Dendritic cell treated with granulocyte-macrophage colony-stimulating factor and Interleukin-4, amounts not matched to agents 40 ng/mL and 50 ng/mL, for 4 days (primary cell): Measurements from ENCODE around the gene AP4M1.

Experiments
- H3K27ac Mint-ChIP-seq: one replicate; pipeline ENCODE4 v1.8.0; 2022; ENCODE audit warnings: mild to moderate bottlenecking, mixed read lengths
- H3K27me3 Mint-ChIP-seq: one replicate; pipeline ENCODE4 v1.8.0; 2022; ENCODE audit warnings: mild to moderate bottlenecking, mixed read lengths
- H3K36me3 Mint-ChIP-seq: one replicate; pipeline ENCODE4 v1.8.0; 2022; ENCODE audit warnings: low read depth, mixed read lengths
- H3K4me1 Mint-ChIP-seq: one replicate; pipeline ENCODE4 v1.8.0; 2022; ENCODE audit warnings: low read depth, mixed read lengths
- H3K4me3 Mint-ChIP-seq: one replicate; pipeline ENCODE4 v1.8.0; 2022; ENCODE audit warnings: mild to moderate bottlenecking, moderate library complexity, mixed read lengths
- H3K9me3 Mint-ChIP-seq: one replicate; pipeline ENCODE4 v1.8.0; 2022; ENCODE audit warnings: mixed read lengths
- intact Hi-C: fragments of 100-400 bp; cut with micrococcal nuclease; formaldehyde crosslinking; loops from one replicate; pipeline ENCODE4 v1.15.0; 2022

AP4M1 gene

DNA sequence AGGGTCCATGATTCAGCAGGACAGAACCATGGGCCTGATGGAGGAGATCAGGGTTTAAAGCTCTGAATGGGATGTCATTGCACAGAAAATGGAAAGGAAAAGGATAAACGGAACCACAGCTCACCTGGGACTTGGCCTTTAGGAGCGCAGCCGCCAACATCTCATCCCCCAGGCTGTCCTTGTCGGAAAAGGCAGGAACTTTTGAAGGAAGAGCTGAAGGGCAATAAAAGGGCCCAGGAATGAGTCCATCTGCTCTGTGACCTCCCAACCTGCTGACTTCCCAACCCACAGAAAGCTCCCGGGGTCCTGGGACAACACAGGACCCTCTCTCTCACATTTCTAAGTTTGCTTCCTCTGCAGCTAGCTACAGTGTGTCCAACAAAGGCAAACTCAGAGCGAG lies 26.0 kb upstream of the AP4M1 start:
- intact Hi-C loops = no loop called here
- Mint-ChIP-seq H3K27me3 (no peaks in the 10 kb centered on the region), H3K9me3 (peaks cover 33% of the 10 kb centered on the region), H3K4me1 (peaks cover 23% of the 10 kb centered on the region), H3K27ac (no peak overlapping the region), H3K4me3 (no peak overlapping the region), H3K36me3 (peaks cover 90% of the 10 kb centered on the region)

DNA sequence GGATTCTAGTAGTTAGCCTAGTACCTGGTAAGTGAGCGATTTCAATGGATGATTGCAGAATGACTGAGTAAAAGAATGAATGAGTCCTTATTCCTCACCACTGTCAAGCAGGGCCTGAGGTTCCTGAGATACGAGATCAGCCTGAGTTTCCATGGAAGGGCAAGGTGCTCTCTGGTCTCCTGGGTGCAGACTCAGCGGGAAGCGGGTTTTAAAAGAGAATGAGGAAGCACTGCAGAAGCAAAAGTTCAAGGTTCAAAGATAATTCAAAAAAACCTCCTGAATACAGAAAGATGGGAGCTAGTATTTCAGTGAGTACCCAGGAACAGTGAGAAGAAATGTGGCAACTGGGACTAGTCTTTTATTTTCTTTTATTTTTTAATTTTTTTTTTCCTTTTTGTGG lies 24.2 kb upstream of the AP4M1 start:
- intact Hi-C loops = no loop called here
- no peak overlapping the region for H3K27ac Mint-ChIP-seq
- peaks cover 31% of the 10 kb centered on the region for H3K4me1 Mint-ChIP-seq
- H3K9me3 Mint-ChIP-seq = peaks cover 15% of the 10 kb centered on the region
- no peaks in the 10 kb centered on the region for H3K27me3 Mint-ChIP-seq
- no peak overlapping the region for H3K4me3 Mint-ChIP-seq
- H3K36me3 Mint-ChIP-seq = peaks cover 81% of the 10 kb centered on the region

DNA sequence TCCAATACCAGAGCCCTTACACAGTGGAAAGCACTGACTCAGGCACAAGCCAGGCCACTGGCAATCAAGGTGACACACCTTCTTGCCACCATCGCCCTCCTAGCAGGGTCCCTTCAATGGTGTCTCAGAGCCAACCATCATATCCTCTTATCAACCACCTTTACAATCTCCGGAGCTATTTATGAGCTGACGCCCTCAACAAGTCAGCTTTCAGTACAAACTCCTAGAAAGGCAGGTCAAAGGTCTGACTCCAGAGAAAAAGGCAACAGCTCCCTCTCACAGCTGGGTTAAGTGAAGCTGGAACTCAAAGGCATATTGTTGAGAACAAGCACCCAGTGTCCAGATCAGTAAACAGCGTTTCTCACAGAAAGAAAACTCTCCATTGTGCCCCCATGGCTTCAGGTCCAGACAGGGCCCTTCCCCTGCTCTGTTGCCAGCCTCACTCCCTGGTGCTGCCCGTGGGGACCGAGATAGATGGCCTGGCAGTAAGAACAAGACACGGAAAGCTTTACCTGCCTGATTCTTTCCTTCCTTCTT lies 22.4 kb upstream of the AP4M1 start:
- Mint-ChIP-seq H3K36me3 (peaks cover 62% of the 10 kb centered on the region), H3K27ac (no peak overlapping the region), H3K4me1 (peaks cover 42% of the 10 kb centered on the region), H3K27me3 (peaks cover 6% of the 10 kb centered on the region), H3K9me3 (no peaks in the 10 kb centered on the region), H3K4me3 (no peak overlapping the region)
- intact Hi-C loops = no loop called here

DNA sequence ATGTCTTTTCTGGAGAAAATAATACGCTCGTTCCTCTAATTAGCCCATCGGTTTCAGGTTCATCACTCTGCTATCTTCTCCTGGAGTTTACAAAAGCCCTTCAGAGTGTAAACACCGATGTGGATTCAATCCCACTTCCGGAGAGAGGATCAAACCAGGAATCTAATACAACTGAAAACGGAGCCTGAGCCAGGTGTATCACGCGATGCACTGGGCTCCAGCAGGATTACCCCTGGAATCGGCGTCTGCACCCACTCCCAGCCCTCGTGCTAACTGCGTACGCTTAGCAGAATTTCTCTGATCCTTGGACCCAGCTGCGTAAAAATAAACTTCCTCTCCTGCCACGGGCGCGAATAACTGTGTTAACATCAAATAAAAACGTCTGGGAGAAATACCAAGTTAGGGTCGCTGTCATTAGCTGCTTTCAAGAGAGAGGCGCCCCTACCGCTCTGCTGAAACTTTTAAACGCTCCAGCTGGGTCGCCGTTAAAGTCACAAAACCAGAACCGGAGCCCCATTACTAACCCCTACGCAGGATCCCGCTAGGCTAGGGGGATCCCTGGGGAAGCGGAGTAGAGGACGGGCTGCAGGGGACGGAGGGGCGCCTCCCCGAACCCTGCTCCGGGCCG lies 20.4 kb upstream of the AP4M1 start:
- Mint-ChIP-seq H3K9me3 (no peaks in the 10 kb centered on the region), H3K27ac (peak overlapping the region; percentile 82), H3K36me3 (peaks cover 43% of the 10 kb centered on the region), H3K4me3 (peak overlapping the region; percentile 81), H3K4me1 (peaks cover 51% of the 10 kb centered on the region), H3K27me3 (peaks cover 6% of the 10 kb centered on the region)
- intact Hi-C loops = loop anchor here (2.0 to 10.0 kb wide), 4 partner anchors 20 to 526 kb away; partner anchors contain the start of genes AP4M1, FAM200A, MBLAC1 and MCM7

DNA sequence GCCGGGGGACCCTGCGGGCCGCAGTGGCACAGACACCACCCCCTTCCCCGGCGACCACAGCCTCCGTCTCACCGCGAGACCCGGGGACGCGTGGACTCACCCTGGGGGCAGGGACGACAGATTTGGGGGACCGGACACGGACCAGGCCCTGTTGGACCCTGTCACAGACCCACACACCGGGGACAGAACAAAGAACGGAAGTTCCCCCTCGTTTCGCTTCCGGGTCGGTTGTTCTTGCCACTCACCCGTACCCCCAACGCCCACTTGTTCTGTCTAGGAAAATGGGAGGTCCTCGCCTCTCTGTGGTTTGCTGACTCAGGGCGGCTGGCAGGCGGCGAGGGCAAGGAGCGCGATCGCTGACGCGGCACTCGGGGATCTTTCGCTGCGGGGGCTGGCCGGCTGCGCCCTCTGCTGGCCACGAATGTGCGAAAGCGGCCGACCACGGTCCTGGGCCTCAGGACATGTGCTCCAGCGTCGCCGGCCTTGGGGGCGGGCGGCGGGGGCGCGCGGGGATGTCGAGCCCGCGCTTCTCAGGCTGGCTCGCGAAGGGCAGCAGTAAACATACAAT lies 19.8 kb upstream of the AP4M1 start, which contains the start of gene ZNF3:
TSS of gene ZNF3 (minus strand) at position 189 of the 568 bp plus-strand sequence. CDS start 4,366 bp downstream, outside the sequence.
- Mint-ChIP-seq H3K27me3 (peaks cover 6% of the 10 kb centered on the region), H3K9me3 (no peaks in the 10 kb centered on the region), H3K27ac (peak within 1 kb of the TSS; percentile 82), H3K36me3 (peaks cover 37% of the 10 kb centered on the region), H3K4me1 (peaks cover 54% of the 10 kb centered on the region), H3K4me3 (peak within 1 kb of the TSS; percentile 81)
- intact Hi-C loops = loop anchor here (2.0 to 10.0 kb wide), 4 partner anchors 19 to 527 kb away; partner anchors contain the start of genes AP4M1, FAM200A, MBLAC1 and MCM7

DNA sequence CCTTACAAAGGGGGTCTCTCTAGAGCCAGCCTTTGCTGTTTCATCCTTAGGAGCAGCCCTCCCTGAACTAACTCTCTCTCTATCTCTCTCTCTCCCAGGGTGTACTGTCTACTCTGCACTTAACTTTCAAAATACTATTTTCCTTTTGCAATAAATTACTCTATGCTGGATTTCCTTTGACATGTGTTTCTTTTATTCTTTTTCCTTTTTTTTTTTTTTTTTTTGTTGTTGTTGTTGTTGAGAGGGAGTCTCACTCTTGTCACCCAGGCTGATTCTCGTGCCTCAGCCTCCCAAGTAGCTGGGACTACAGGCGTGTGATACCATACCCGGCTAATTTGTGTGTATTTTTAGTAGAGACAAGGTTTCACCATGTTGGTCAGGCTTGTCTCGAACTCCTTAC lies 18.5 kb upstream of the AP4M1 start:
- H3K4me3 Mint-ChIP-seq = no peak overlapping the region
- intact Hi-C loops = loop anchor here (10.0 kb wide), 2 partner anchors 68 to 528 kb away; partner anchors contain the start of genes FAM200A, ZKSCAN1 and ZNF655
- peak overlapping the region; percentile 82 for H3K27ac Mint-ChIP-seq
- H3K36me3 Mint-ChIP-seq = peaks cover 27% of the 10 kb centered on the region
- H3K27me3 Mint-ChIP-seq = peaks cover 6% of the 10 kb centered on the region
- H3K9me3 Mint-ChIP-seq = no peaks in the 10 kb centered on the region
- peaks cover 48% of the 10 kb centered on the region for H3K4me1 Mint-ChIP-seq

DNA sequence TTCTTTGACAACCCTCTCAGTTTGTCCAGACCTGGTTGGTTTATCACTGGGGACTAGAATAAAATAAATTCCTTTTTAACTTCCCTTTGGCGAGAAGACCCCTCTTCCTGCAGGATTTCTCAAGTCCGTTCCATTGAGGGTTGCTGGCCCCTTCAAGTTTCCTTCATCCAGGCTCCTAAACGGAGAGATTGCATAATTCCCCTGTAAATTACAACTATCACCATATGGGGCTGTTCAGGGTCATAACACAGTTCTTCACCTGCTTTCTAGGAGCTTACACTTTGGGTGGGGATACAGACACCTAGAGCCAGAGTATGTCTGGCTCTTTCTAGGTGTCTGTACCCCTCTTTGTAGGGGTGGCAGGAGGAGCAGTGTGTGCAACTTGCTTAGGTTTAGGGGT lies 15.9 kb upstream of the AP4M1 start:
- peak overlapping the region; percentile 62 for H3K27ac Mint-ChIP-seq

DNA sequence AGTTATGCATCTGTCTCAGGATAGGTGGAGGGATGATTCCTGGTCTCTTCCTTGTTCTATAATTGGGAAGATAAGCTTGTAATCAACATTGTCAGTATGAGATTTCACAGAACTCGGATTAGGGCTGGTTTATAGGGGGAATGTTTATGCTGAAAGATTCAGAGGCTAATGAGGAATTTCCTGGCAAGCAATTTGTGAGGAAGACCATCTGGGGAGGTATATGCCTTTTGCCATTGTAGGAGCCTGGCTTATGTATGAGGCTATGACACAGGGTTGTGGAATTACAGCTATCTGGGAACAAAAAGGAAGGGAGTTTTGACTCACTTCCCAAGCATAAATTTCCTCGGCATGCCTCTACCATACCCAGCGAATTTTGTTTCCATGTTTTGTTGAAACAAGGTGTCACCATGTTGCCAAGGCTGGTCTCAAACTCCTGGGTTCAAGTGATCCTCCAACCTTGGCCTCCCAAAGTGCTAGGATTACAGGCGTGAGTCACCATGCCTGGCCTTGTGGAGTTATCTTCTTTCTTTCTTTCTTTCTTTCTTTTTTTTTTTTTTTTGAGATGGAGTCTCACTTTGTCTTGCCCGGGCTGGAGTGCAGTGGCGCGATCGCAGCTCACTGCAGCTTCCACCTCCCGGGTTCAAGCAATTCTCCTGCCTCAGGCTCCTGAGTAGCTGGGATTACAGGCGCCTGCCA lies 14.2 kb upstream of the AP4M1 start:
- Mint-ChIP-seq H3K36me3 (peaks cover 36% of the 10 kb centered on the region), H3K27ac (no peak overlapping the region)
- intact Hi-C loops = loop anchor here (10.0 kb wide), 2 partner anchors 72 to 532 kb away; partner anchors contain the start of genes FAM200A, ZKSCAN1 and ZNF655

More for the DNA sequence above, 15.9 kb upstream of the AP4M1 start:
- H3K4me3 Mint-ChIP-seq = no peak overlapping the region
- H3K9me3 Mint-ChIP-seq = no peaks in the 10 kb centered on the region
- peaks cover 45% of the 10 kb centered on the region for H3K4me1 Mint-ChIP-seq
- intact Hi-C loops = loop anchor here (10.0 kb wide), 2 partner anchors 71 to 531 kb away; partner anchors contain the start of genes FAM200A, ZKSCAN1 and ZNF655
- H3K36me3 Mint-ChIP-seq = peaks cover 28% of the 10 kb centered on the region
- H3K27me3 Mint-ChIP-seq = peaks cover 6% of the 10 kb centered on the region

DNA sequence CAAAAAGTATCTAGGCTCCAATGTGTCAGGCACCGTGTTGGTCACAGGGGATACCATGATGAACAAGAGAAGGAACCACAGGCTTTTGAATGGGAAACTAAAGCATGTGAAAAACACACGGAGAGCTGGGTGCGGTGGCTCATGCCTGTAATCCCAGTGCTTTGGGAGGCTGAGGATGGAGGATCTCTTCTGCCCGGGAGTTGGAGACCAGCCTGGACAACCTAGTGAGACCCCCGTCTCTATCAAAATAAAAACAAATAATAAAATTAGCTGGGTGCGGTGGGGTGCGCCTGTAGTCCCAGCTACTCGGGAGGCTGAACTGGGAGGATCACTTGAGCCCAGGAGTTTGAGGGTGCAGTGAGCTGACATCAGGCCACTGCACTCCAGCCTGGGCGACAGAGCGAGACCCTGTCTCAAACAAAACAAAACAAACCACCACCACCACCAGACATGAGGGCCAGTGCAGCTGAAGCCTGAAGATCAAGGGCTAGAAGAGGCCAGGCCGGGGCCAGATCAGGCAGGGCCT lies 13.3 kb upstream of the AP4M1 start:
- Mint-ChIP-seq H3K27ac (peak overlapping the region; percentile 87), H3K4me1 (peaks cover 36% of the 10 kb centered on the region), H3K36me3 (peaks cover 46% of the 10 kb centered on the region), H3K9me3 (no peaks in the 10 kb centered on the region), H3K27me3 (peaks cover 4% of the 10 kb centered on the region), H3K4me3 (peak overlapping the region; percentile 93)
- intact Hi-C loops = loop anchor here (10.0 kb wide), 2 partner anchors 73 to 533 kb away; partner anchors contain the start of genes FAM200A, ZKSCAN1 and ZNF655

More for the DNA sequence above, 14.2 kb upstream of the AP4M1 start:
- peaks cover 45% of the 10 kb centered on the region for H3K4me1 Mint-ChIP-seq
- no peak overlapping the region for H3K4me3 Mint-ChIP-seq
- peaks cover 6% of the 10 kb centered on the region for H3K27me3 Mint-ChIP-seq
- no peaks in the 10 kb centered on the region for H3K9me3 Mint-ChIP-seq

DNA sequence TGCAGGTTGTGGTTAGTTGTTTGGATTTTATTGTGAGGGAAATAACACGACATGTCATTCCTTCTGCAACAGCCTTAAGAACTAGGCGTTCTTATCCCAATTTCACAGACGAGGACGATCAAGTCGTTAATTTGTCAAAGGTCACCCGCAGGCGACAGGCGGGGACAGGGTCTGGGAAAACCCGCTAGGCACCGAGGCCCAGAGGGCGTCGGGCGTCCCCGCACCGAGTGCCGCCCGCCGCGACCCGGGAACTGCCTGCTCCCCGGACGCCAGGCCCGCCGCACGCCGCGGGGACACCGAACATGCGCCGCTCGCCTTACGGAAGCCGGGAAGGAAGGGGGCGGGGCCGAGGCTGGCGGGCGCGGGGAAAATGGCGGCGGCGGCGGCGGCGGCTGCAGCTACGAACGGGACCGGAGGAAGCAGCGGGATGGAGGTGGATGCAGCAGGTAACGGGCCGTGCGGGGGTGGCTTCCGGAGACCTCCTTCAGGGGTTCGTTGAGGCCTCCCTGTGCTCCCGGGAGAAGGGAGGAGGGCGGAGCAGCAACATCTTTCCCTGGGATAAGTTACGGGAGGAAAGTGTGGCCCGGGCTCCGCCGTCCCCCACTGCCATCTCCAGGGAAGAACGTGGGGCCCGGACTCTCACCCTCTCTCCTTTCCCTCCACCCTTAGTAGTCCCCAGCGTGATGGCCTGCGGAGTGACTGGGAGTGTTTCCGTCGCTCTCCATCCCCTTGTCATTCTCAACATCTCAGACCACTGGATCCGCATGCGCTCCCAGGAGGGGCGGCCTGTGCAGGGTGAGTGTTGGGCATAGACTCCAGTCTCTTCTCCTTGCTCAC lies 12.6 kb upstream of the AP4M1 start, which contains the start of gene COPS6:
TSS of gene COPS6 (plus strand) at position 349 of the 837 bp plus-strand sequence. CDS start at position 371, 22 bp downstream.
- intact Hi-C loops = loop anchor here (10.0 kb wide), 2 partner anchors 74 to 534 kb away; partner anchors contain the start of genes FAM200A, ZKSCAN1 and ZNF655
- H3K4me1 Mint-ChIP-seq = peaks cover 34% of the 10 kb centered on the region
- peaks cover 1% of the 10 kb centered on the region for H3K27me3 Mint-ChIP-seq
- peak within 1 kb of the TSS; percentile 87 for H3K27ac Mint-ChIP-seq
- no peaks in the 10 kb centered on the region for H3K9me3 Mint-ChIP-seq
- peaks cover 53% of the 10 kb centered on the region for H3K36me3 Mint-ChIP-seq
- H3K4me3 Mint-ChIP-seq = peak within 1 kb of the TSS; percentile 93

DNA sequence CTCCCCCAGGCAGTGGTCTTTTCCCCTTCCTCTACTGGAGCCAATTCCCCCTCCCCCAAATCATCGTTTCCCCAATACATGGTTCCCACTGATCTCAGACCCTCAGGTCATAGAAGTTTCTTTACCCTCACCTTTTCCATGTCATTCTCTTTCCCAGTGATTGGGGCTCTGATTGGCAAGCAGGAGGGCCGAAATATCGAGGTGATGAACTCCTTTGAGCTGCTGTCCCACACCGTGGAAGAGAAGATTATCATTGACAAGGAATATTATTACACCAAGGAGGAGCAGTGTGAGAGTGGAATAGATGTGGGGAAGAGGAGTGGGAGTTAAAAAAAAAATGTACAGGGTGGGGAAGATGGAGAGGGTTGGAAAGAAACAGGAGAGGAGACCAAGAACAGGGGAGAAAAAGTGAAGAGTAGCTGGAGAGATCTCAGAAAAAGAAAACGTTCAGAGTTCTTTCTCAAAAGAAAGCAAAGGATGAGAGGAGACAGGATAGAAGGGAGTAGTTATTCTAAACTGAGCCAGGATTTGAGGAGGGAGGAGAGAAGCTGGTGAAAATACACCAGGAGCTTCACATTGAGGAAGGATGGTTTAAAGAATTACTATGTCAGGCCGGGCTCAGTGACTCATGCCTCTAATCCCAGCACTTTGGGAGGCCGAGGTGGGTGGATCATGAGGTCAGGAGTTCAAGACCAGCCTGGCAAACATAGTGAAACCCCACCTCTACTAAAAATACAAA lies 11.8 kb upstream of the AP4M1 start:
- Mint-ChIP-seq H3K36me3 (peaks cover 60% of the 10 kb centered on the region), H3K4me3 (peak overlapping the region; percentile 93), H3K27ac (peak overlapping the region; percentile 87), H3K4me1 (peaks cover 34% of the 10 kb centered on the region), H3K27me3 (no peaks in the 10 kb centered on the region), H3K9me3 (no peaks in the 10 kb centered on the region)
- intact Hi-C loops = loop anchor here (10.0 kb wide), 2 partner anchors 75 to 535 kb away; partner anchors contain the start of genes FAM200A, ZKSCAN1 and ZNF655
